ENCODE results near the gene TMEM255A. TPM values are rescaled to one million over a fixed set of nuclear protein-coding genes. Genes with fewer than 3 reads are reported as not detected.

The TMEM255A gene
- total and polyA plus RNA-seq, 2 donors (not counting 1 experiment from before 2014, with no cell fraction given) = under 0.01 to 0.93 TPM

DNA sequence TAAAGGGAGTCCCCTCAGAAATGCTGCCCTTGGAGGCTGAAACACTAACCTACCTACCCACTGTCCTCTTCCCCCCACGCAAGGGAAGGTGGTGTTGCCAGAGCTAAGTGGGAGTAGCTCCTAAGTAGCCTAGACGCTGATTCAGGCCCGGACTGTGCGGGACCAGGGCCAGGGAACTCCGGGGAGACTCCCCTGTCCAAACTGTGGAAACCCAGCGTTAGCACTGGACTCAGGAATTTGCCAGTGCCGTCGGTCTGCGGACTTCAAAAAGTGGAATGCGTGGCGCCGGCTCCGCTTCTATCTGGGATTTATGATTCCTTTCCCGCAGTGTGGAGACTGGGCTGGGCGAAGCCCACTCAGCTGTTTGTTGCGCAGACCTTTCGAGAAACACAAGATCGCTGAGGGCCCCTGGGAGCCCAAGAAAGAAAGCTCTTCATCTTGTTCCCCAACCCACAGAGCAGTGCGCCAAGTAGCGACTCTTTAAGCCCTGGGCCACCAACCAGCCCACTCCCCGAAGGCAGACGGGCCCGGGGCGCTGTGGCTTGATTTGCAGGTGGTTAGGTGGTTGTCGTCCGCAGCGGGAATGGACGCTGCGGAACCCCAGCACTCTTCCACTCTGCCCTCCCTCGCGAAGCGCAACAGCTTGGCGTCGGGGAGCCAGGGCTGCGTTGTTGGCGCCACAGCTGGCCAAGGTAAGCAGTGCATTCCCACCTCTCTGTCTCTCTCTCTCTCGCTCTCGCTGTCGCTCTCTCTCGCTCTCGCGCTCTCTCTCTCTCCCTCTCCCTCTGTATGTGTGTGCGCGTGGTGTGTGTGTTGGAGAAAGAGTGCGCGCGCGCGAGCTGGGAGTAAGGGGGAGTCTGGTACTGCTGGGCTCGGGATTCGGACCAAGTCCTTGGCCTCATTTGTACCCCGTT lies 2.0 kb downstream of the TMEM255A start:
- Histone ChIP-seq H3K36me3 (ENCODE audit: control insufficient read depth, insufficient read depth, low read length) (no peaks in the 10 kb centered on the region), H3K27me3 (ENCODE audit: control insufficient read depth, insufficient read depth, low read length) (peaks cover 15% of the 10 kb centered on the region), H4K20me1 (ENCODE audit: control insufficient read depth, extremely low read depth, insufficient read depth, low read length) (no peaks in the 10 kb centered on the region), H3K4me1 (ENCODE audit: control insufficient read depth, extremely low read depth, insufficient read depth, low read length) (no peaks in the 10 kb centered on the region), H3K79me2 (ENCODE audit: control insufficient read depth, insufficient read depth, low read length) (no peaks in the 10 kb centered on the region), H2AFZ (ENCODE audit: low read length) (no peak overlapping the region), H3K9ac (ENCODE audit: insufficient read depth, low read length) (no peak overlapping the region), H3K9me3 (ENCODE audit: control insufficient read depth, insufficient read depth, low read depth, low read length) (no peaks in the 10 kb centered on the region), H3K4me2 (ENCODE audit: extremely low read depth, insufficient read depth, low read length) (peak overlapping the region; percentile 64), H3K4me3 (replicated peaks in 1 of 4; ENCODE audit: control extremely low read depth in 1 of 4, insufficient read depth in 1 of 4, low read depth in 3 of 4, low read length in 4 of 4) (peak overlapping the region in 1 of 4 experiments; percentile 49), H3K27ac (ENCODE audit: insufficient read depth, low read length) (no peak overlapping the region)
- TF ChIP-seq, protein P1, sequence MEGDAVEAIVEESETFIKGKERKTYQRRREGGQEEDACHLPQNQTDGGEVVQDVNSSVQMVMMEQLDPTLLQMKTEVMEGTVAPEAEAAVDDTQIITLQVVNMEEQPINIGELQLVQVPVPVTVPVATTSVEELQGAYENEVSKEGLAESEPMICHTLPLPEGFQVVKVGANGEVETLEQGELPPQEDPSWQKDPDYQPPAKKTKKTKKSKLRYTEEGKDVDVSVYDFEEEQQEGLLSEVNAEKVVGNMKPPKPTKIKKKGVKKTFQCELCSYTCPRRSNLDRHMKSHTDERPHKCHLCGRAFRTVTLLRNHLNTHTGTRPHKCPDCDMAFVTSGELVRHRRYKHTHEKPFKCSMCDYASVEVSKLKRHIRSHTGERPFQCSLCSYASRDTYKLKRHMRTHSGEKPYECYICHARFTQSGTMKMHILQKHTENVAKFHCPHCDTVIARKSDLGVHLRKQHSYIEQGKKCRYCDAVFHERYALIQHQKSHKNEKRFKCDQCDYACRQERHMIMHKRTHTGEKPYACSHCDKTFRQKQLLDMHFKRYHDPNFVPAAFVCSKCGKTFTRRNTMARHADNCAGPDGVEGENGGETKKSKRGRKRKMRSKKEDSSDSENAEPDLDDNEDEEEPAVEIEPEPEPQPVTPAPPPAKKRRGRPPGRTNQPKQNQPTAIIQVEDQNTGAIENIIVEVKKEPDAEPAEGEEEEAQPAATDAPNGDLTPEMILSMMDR (conservative IDR thresholded peaks at IDR 0.05 in 1 of 2, IDR thresholded peaks at IDR 0.05 in 1 of 2; ENCODE audit: low read depth in 1 of 2, low read length in 2 of 2) = peak in 1 of 2 donors; percentile 32
- TF ChIP-seq EZH2 (IDR thresholded peaks at IDR 0.05; ENCODE audit: low read length, missing control alignments) = no peak
- DNase-seq (ENCODE audit: low read depth in 2 of 2) = peak; percentile 53 to 76

DNA sequence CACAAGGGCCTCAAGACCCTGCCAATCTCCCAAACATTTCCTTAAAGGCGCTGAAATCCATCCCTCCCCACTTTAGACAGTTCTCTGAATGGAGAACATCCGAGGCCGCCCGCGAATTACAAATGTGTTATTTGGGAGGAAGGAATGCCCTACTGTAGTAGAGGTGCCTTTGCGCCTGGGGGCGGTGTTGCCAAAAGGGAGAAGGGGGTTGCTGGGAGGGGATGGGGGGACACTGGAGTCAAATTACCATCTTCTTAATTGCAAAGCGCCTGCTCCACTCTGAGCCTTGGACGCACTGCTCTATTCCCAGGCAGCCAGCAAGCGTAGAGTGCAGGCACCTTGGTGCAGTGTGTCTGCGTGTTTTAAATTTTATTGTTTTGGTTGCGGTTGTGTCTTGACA lies 2.7 kb downstream of the TMEM255A start:
- TF ChIP-seq EZH2 (IDR thresholded peaks at IDR 0.05; ENCODE audit: low read length, missing control alignments) = no peak
- TF ChIP-seq, protein P1 (conservative IDR thresholded peaks at IDR 0.05 in 1 of 2, IDR thresholded peaks at IDR 0.05 in 1 of 2; ENCODE audit: low read depth in 1 of 2, low read length in 2 of 2) = no peak
- Histone ChIP-seq H3K4me1 (ENCODE audit: control insufficient read depth, extremely low read depth, insufficient read depth, low read length) (no peaks in the 10 kb centered on the region), H2AFZ (ENCODE audit: low read length) (no peak overlapping the region)

DNA sequence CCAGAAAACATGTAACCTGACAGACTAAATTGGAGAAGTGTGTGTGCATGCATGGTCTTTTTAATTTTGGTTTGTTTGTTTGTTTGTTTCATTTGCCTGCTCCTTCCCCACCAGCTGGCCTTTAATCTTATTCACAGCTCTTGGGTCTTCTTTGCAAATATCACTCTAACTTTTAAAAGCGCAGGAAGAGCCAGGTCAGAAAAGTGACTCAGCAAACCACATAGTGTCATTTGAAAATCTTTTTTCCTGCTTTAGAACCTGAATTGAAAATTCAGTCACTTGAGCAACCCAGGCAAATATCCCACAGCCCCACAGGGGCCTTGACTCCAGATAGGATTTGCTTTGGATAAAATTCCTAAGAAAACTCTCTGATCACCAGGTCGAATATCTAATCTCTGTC lies 4.6 kb downstream of the TMEM255A start:
- no peaks in the 10 kb centered on the region for H3K36me3 ChIP-seq (ENCODE audit: control insufficient read depth, insufficient read depth, low read length)
- H3K4me1 ChIP-seq (ENCODE audit: control insufficient read depth, extremely low read depth, insufficient read depth, low read length) = no peaks in the 10 kb centered on the region
- no peaks in the 10 kb centered on the region for H3K79me2 ChIP-seq (ENCODE audit: control insufficient read depth, insufficient read depth, low read length)
- H3K4me3 ChIP-seq (replicated peaks in 1 of 4; ENCODE audit: control extremely low read depth in 1 of 4, insufficient read depth in 1 of 4, low read depth in 3 of 4, low read length in 4 of 4) = no peak overlapping the region
- no peak overlapping the region for H3K4me2 ChIP-seq (ENCODE audit: extremely low read depth, insufficient read depth, low read length)
- H3K9me3 ChIP-seq (ENCODE audit: control insufficient read depth, insufficient read depth, low read depth, low read length) = no peaks in the 10 kb centered on the region
- H2AFZ ChIP-seq (ENCODE audit: low read length) = no peak overlapping the region
- no peak overlapping the region for H3K27ac ChIP-seq (ENCODE audit: insufficient read depth, low read length)
- TF ChIP-seq EZH2 (IDR thresholded peaks at IDR 0.05; ENCODE audit: low read length, missing control alignments) = no peak
- TF ChIP-seq, protein P1 (conservative IDR thresholded peaks at IDR 0.05 in 1 of 2, IDR thresholded peaks at IDR 0.05 in 1 of 2; ENCODE audit: low read depth in 1 of 2, low read length in 2 of 2) = no peak
- H3K9ac ChIP-seq (ENCODE audit: insufficient read depth, low read length) = no peak overlapping the region
- no peaks in the 10 kb centered on the region for H4K20me1 ChIP-seq (ENCODE audit: control insufficient read depth, extremely low read depth, insufficient read depth, low read length)
- DNase-seq (ENCODE audit: low read depth in 2 of 2) = no peak
- H3K27me3 ChIP-seq (ENCODE audit: control insufficient read depth, insufficient read depth, low read length) = peaks cover 15% of the 10 kb centered on the region

More for the DNA sequence above, 2.7 kb downstream of the TMEM255A start:
- H3K36me3 ChIP-seq (ENCODE audit: control insufficient read depth, insufficient read depth, low read length) = no peaks in the 10 kb centered on the region
- DNase-seq (ENCODE audit: low read depth in 2 of 2) = no peak
- H3K4me2 ChIP-seq (ENCODE audit: extremely low read depth, insufficient read depth, low read length) = no peak overlapping the region
- no peaks in the 10 kb centered on the region for H4K20me1 ChIP-seq (ENCODE audit: control insufficient read depth, extremely low read depth, insufficient read depth, low read length)
- peaks cover 15% of the 10 kb centered on the region for H3K27me3 ChIP-seq (ENCODE audit: control insufficient read depth, insufficient read depth, low read length)
- no peak overlapping the region for H3K27ac ChIP-seq (ENCODE audit: insufficient read depth, low read length)
- H3K9me3 ChIP-seq (ENCODE audit: control insufficient read depth, insufficient read depth, low read depth, low read length) = no peaks in the 10 kb centered on the region
- H3K9ac ChIP-seq (ENCODE audit: insufficient read depth, low read length) = no peak overlapping the region
- H3K79me2 ChIP-seq (ENCODE audit: control insufficient read depth, insufficient read depth, low read length) = no peaks in the 10 kb centered on the region
- no peak overlapping the region for H3K4me3 ChIP-seq (replicated peaks in 1 of 4; ENCODE audit: control extremely low read depth in 1 of 4, insufficient read depth in 1 of 4, low read depth in 3 of 4, low read length in 4 of 4)

Measured in fibroblast of lung (primary cell).